ENCODE data around the gene TUBGCP3.

Gene TUBGCP3

GRCh38 chr13:112450904-112451240 lies 137.1 kb downstream of the TUBGCP3 start:
- in situ Hi-C loops (cut with HindIII; ENCODE audit: low pct_ligation_motif_present, low pct_unique_long_range_greater_than_20kb, low sequenced_read_pairs), result no loop called here
- no peak for DNase-seq

DNA sequence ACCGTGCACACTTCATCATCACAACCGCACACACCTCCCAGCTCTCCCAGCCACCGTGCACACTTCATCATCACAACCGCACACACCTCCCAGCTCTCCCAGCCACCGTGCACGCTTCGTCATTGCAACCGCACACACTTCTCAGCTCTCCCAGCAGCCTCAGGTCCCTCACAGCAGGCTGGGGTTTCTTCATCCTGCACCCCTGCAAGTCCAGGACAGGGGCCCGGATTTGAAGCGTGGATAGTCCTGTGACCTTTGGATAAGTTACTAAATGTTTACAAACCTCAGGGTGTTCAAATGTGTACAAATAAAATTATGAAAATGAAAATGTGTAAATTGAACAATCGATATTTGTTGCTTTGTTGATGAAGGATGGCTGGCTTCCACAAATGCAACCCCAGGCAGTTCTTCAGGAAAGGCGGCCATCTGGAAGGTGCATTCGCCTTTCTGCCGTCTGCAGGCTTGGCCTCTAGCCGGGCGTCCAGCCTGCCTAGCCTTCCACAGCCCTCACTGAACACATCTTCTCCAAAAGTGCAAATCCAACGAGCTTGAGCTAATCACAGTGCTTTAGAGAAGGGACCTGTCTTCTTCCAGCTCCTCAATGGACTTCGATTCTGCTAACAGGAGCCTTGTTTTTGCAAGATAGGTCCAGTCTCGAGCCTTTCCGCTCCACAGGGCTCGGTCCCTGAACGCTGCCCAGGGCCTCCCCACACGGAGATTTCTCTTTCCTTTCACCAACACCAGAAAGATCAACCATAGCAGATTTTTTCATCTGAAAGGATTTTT lies 137.6 kb downstream of the TUBGCP3 start:
- in situ Hi-C loops (cut with HindIII; ENCODE audit: low pct_ligation_motif_present, low pct_unique_long_range_greater_than_20kb, low sequenced_read_pairs), result no loop called here
- DNase-seq, result no peak

DNA sequence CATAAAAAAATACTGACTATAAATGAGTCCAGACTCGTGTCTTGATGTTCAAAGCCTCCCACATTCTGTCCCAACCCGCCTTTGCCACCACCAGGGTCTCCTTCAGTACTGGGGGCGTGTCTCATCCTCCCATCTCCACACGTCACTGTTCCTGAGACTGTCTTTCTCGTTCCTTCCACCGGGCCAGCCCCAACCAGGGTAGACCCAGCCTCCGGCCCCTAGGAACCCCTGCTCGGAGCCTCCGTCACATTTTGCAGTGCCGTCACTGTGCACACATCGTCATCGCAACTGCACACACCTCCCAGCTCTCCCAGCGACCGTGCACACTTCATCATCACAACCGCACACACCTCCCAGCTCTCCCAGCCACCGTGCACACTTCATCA lies 138.4 kb downstream of the TUBGCP3 start:
- in situ Hi-C loops (cut with HindIII; ENCODE audit: low pct_ligation_motif_present, low pct_unique_long_range_greater_than_20kb, low sequenced_read_pairs), result no loop called here

GRCh38 chr13:112448621-112449544 lies 139.1 kb downstream of the TUBGCP3 start:
- in situ Hi-C loops (cut with HindIII; ENCODE audit: low pct_ligation_motif_present, low pct_unique_long_range_greater_than_20kb, low sequenced_read_pairs), result no loop called here
- DNase-seq, result no peak

More for the DNA sequence above, 138.4 kb downstream of the TUBGCP3 start:
- no peak for DNase-seq

GRCh38 chr13:112447761-112448603 lies 140.0 kb downstream of the TUBGCP3 start:
- DNase-seq, result no peak
- in situ Hi-C loops (cut with HindIII; ENCODE audit: low pct_ligation_motif_present, low pct_unique_long_range_greater_than_20kb, low sequenced_read_pairs), result no loop called here

DNA sequence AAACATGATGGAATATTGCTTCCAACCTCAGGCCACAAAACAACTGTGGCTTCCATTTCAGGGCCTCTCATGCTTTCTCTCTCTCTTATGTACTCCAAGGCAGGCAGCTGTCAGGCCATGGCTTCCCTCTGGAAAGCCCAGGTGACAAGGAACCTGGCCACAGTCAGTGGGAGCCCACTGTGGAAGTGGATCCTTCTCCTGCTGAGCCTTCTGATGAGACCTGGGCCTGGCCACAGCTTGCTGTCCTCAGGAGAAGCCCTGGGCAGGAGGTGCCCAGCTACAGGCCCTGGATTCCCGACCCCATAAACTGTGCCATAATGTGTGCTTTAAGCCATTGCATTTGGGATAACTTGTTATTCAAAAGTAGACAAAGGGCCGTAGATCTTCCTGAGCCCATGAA lies 140.6 kb downstream of the TUBGCP3 start:
- no peak for DNase-seq
- in situ Hi-C loops (cut with HindIII; ENCODE audit: low pct_ligation_motif_present, low pct_unique_long_range_greater_than_20kb, low sequenced_read_pairs), result no loop called here

GRCh38 chr13:112446867-112447266 lies 141.1 kb downstream of the TUBGCP3 start:
- in situ Hi-C loops (cut with HindIII; ENCODE audit: low pct_ligation_motif_present, low pct_unique_long_range_greater_than_20kb, low sequenced_read_pairs), result no loop called here
- DNase-seq, result no peak

DNA sequence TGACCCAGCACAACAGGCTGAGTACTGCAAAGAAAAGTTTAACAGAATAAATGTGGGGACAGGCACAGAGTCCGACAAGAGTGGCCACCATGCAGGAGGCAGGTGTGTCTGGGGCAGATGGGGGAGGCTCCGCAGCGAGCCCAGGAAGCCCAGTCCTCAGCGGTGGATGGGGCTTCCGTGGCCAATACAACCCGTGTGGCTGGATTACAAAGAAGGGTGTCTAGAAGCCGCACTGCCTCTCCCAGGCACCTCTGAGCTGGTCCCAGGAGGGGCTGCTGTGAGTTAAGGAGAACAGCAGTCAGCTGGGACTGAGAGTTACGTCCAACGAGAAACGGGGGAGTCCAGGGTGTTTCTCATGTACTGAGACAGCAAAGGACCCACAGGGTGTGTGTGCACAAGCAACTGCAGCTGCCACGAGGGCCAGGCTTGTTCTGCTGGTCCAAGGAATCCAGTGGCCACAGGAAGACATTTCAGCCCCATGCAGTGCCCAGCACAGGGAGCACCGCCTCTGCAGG lies 141.5 kb downstream of the TUBGCP3 start:
- in situ Hi-C loops (cut with HindIII; ENCODE audit: low pct_ligation_motif_present, low pct_unique_long_range_greater_than_20kb, low sequenced_read_pairs), result no loop called here
- no peak for DNase-seq

- DNase-seq, result no peak
- in situ Hi-C loops (cut with HindIII; ENCODE audit: low pct_ligation_motif_present, low pct_unique_long_range_greater_than_20kb, low sequenced_read_pairs), result no loop called here
Observed at GRCh38 chr13:112445411-112446271, 142.3 kb downstream of the TUBGCP3 start.

- in situ Hi-C loops (cut with HindIII; ENCODE audit: low pct_ligation_motif_present, low pct_unique_long_range_greater_than_20kb, low sequenced_read_pairs), result no loop called here
- no peak for DNase-seq
Observed at GRCh38 chr13:112444416-112445399, 143.2 kb downstream of the TUBGCP3 start.

DNA sequence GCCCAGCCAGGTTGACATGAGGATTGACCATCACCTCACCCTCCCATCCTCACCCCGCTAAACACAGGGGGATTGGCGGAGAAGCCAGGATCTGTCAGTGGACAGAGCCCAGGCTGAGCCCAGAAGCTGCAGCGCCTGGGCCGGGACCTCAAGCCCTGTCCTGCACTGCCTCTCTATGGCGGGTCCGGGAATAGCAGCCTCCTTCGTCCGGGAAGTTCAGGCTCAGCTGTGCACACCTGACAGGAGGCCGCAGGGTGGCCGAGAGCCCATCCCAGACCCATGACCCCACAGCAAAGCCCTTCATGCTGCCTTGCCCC lies 144.0 kb downstream of the TUBGCP3 start:
- in situ Hi-C loops (cut with HindIII; ENCODE audit: low pct_ligation_motif_present, low pct_unique_long_range_greater_than_20kb, low sequenced_read_pairs), result no loop called here
- DNase-seq, result peak; percentile 54

GRCh38 chr13:112443191-112443994 lies 144.6 kb downstream of the TUBGCP3 start:
- DNase-seq, result no peak
- in situ Hi-C loops (cut with HindIII; ENCODE audit: low pct_ligation_motif_present, low pct_unique_long_range_greater_than_20kb, low sequenced_read_pairs), result no loop called here

DNA sequence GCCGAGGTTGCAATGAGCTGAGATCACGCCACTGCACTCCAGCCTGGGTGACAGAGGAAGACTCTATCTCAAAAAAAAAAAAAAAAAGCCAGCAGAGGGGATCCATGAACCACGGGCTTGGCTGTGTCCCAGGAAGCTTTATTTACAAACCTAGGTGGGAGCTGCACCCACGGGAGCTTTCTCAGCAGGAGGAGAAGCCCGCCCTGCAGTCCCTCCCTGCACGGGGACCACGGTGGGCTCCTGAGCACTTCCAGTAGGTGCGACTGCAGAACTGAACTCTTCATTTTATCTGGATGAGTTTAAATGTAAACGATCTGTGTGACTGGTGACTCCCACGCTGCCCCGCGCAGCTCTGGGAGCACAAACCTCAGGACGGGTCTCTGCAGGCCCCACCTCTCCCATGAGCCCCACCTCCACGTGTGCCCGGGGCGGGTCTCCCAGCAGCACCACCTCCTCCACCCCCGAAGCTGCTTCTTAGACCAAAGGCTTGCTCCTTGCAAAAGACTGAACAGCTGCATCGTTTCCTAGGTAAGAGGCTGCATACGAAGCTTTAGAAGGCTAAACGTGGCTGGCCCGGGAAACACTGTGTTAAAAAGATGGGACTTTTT lies 145.4 kb downstream of the TUBGCP3 start:
- DNase-seq, result no peak
- in situ Hi-C loops (cut with HindIII; ENCODE audit: low pct_ligation_motif_present, low pct_unique_long_range_greater_than_20kb, low sequenced_read_pairs), result no loop called here

GRCh38 chr13:112441779-112442310 lies 146.1 kb downstream of the TUBGCP3 start:
- in situ Hi-C loops (cut with HindIII; ENCODE audit: low pct_ligation_motif_present, low pct_unique_long_range_greater_than_20kb, low sequenced_read_pairs), result no loop called here
- no peak for DNase-seq

DNA sequence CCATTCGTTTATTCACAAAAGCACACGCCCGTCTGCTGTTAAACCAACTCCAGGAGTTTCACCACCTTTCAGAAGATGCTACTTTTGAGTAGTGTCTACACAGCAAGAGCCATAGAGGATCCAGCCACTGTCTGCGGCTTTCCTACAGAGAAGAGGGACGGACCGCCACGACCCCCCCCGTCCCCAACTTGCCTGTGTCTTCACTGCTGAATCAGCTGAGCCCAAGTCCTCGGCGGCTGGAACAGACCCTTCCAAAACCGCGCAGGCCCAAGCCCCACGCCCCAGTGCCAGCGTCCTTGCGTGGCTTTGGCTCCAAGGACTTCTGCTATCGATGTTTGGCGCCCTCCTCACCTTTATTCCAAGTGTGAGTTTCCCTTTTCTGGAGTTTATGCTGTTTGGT lies 146.7 kb downstream of the TUBGCP3 start:
- in situ Hi-C loops (cut with HindIII; ENCODE audit: low pct_ligation_motif_present, low pct_unique_long_range_greater_than_20kb, low sequenced_read_pairs), result no loop called here

GRCh38 chr13:112438515-112438914 lies 149.4 kb downstream of the TUBGCP3 start:
- in situ Hi-C loops (cut with HindIII; ENCODE audit: low pct_ligation_motif_present, low pct_unique_long_range_greater_than_20kb, low sequenced_read_pairs), result no loop called here
- no peak for DNase-seq

More for the DNA sequence above, 146.7 kb downstream of the TUBGCP3 start:
- no peak for DNase-seq

All from ACHN (cell line).